Activated T-helper 9 cell treated with anti-CD3 and anti-CD28 coated beads, Interleukin-2, amount 50 U/mL, for 16 hours (primary cell): ENCODE measurements around the gene LRRC42.
"Not testable (repeated sequence)": the region's sequence is repeated elsewhere in the genome, so short reads cannot be mapped to it uniquely, and the experiment has no call there.

ENCODE experiments used
- DNase-seq: peaks from one replicate; pipeline ENCODE4 v3.0.0-alpha.2; 2020; ENCODE audit warnings: low read depth

Gene LRRC42

GRCh38 chr1:53967409-53968124, 21.4 kb downstream of the LRRC42 start:
- no peak for DNase-seq

GRCh38 chr1:53968125-53968513, 22.0 kb downstream of the LRRC42 start:
- no peak for DNase-seq

- DNase-seq, result not testable (repeated sequence)
Observed at GRCh38 chr1:53969323-53969722, 23.2 kb downstream of the LRRC42 start.

- no peak for DNase-seq
Observed at GRCh38 chr1:53971718-53972117, 25.6 kb downstream of the LRRC42 start.

- no peak for DNase-seq
Observed at GRCh38 chr1:53975861-53976260, 29.7 kb downstream of the LRRC42 start.

- no peak for DNase-seq
Observed at GRCh38 chr1:53979712-53980450, 33.7 kb downstream of the LRRC42 start.

- DNase-seq, result no peak
Observed at GRCh38 chr1:53981220-53981619, 35.1 kb downstream of the LRRC42 start.

GRCh38 chr1:53982034-53982762, 36.0 kb downstream of the LRRC42 start:
- no peak for DNase-seq

GRCh38 chr1:53982763-53983104, 36.6 kb downstream of the LRRC42 start:
- no peak for DNase-seq

- no peak for DNase-seq
Observed at GRCh38 chr1:53984726-53985125, 38.6 kb downstream of the LRRC42 start.

- DNase-seq, result no peak
Observed at GRCh38 chr1:53986458-53986857, 40.3 kb downstream of the LRRC42 start.

GRCh38 chr1:53987880-53988279, 41.7 kb downstream of the LRRC42 start:
- DNase-seq, result no peak

GRCh38 chr1:53992085-53992874, 46.1 kb downstream of the LRRC42 start:
- DNase-seq, result no peak

- not testable (repeated sequence) for DNase-seq
Observed at GRCh38 chr1:53994516-53994915, 48.4 kb downstream of the LRRC42 start.

GRCh38 chr1:53995683-53996082, 49.5 kb downstream of the LRRC42 start:
- DNase-seq, result no peak

- no peak for DNase-seq
Observed at GRCh38 chr1:53998223-53998622, 52.1 kb downstream of the LRRC42 start.

GRCh38 chr1:53999920-54000319, 53.8 kb downstream of the LRRC42 start:
- no peak for DNase-seq

GRCh38 chr1:54001591-54001990, 55.4 kb downstream of the LRRC42 start:
- DNase-seq, result no peak

GRCh38 chr1:54002544-54003248, 56.5 kb downstream of the LRRC42 start:
- no peak for DNase-seq

GRCh38 chr1:54003249-54003646, 57.1 kb downstream of the LRRC42 start:
- no peak for DNase-seq

GRCh38 chr1:54003750-54004480, 57.8 kb downstream of the LRRC42 start:
- DNase-seq, result not testable (repeated sequence)
